Keratinocyte (primary cell): ENCODE measurements around the gene DPY19L1.
"Not testable (repeated sequence)": the region's sequence is repeated elsewhere in the genome, so short reads cannot be mapped to it uniquely, and the experiment has no call there.

Experiments
- EZH2 ChIP-seq: IDR thresholded peaks from one replicate; pipeline ENCODE4 v1.6.1; 2012; ENCODE audit warnings: inconsistent platforms, mild to moderate bottlenecking, low read length, moderate library complexity
- TF ChIP-seq, protein P1 (sequence below), 3 experiments: IDR thresholded peaks in 1 of 3; conservative IDR thresholded peaks in 1 of 3; optimal IDR thresholded peaks in 1 of 3; 2 replicates in 2 of 3; 3 replicates in 1 of 3; pipeline versions ENCODE3 to v1.5.1; 2011; ENCODE audit warnings: low read length in 3 of 3, mild to moderate bottlenecking in 3 of 3, moderate library complexity in 2 of 3, control low read depth in 1 of 3, inconsistent platforms in 1 of 3; ENCODE audit not compliant: insufficient read depth in 2 of 3; ENCODE audit errors: extremely low read depth in 1 of 3

DNA sequence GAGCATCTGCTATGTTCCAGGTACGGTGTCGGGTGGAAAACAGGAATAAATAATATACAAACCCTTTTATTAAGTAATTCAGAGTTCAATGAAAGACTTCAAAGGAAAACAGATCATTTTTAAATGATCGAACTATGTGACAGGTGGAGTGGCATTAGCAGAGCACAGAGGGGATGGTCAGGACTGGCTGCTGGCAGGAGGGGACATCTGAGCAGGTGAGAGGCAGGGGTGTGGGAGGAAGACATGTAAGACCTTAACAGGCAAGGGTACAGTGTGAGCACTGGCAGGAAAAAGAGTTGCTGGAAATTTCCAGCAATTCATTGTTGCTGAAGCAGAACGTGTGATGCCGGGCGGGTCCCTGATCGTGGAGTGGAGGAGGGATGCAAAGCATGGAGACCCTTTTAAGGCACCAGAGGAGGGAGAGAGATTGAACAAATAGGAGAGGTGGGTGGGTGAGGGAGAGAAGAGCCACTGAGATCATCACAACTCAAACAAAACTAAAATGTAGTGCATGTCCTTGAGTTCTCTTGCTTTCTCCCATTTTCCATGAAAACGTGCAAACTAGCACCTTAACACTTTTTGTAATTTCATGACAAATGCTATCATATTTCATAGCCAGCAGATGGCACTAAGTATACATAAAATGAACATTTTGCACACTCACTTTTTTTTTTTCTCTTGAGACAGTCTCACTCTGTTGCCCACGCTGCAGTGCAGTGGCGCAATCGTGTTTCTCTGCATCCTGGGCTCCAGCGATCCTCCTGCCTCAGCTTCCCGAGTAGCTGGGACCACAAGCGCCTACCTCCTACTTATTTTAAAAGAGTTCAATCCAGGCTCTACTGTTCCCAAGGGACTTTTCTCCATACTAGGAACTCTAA is 35.9 kb upstream of the DPY19L1 start:
- TF ChIP-seq, protein P1, sequence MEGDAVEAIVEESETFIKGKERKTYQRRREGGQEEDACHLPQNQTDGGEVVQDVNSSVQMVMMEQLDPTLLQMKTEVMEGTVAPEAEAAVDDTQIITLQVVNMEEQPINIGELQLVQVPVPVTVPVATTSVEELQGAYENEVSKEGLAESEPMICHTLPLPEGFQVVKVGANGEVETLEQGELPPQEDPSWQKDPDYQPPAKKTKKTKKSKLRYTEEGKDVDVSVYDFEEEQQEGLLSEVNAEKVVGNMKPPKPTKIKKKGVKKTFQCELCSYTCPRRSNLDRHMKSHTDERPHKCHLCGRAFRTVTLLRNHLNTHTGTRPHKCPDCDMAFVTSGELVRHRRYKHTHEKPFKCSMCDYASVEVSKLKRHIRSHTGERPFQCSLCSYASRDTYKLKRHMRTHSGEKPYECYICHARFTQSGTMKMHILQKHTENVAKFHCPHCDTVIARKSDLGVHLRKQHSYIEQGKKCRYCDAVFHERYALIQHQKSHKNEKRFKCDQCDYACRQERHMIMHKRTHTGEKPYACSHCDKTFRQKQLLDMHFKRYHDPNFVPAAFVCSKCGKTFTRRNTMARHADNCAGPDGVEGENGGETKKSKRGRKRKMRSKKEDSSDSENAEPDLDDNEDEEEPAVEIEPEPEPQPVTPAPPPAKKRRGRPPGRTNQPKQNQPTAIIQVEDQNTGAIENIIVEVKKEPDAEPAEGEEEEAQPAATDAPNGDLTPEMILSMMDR (optimal IDR thresholded peaks at IDR 0.05 in 1 of 3, IDR thresholded peaks at IDR 0.05 in 1 of 3, conservative IDR thresholded peaks at IDR 0.05 in 1 of 3; ENCODE audit: extremely low read depth in 1 of 3, insufficient read depth in 2 of 3, low read length in 3 of 3): peak in 1 of 3 experiments; percentile 13
- TF ChIP-seq EZH2: not testable (repeated sequence)
